Measurements from ENCODE around the gene MXRA8.
"Not testable (repeated sequence)": the region's sequence is repeated elsewhere in the genome, so short reads cannot be mapped to it uniquely, and the experiment has no call there.

DNA sequence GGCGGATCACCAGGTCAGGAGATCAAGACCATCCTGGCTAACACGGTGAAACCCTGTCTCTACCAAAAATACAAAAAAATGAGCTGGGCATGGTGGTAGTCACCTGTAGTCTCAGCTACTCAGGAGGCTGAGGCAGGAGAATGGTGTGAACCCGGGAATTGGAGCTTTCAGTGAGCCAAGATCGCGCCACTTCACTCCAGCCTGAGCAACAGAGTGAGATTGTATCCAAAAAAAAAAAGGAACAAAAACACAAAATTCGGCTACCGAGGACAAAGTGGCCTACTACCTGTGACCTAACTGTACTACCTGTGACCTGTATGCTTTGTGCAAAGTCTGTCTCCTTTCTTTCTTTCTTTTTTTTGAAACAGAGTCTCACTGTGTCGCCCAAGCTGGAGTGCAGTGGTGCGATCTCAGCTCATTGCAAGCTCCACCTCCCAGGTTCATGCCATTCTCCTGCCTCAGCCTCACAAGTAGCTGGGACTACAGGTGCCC, 44.6 kb upstream of the MXRA8 start:
- TF ChIP-seq POLR2A (IDR thresholded peaks at IDR 0.05), result not testable (repeated sequence)
- TF ChIP-seq, protein P1, sequence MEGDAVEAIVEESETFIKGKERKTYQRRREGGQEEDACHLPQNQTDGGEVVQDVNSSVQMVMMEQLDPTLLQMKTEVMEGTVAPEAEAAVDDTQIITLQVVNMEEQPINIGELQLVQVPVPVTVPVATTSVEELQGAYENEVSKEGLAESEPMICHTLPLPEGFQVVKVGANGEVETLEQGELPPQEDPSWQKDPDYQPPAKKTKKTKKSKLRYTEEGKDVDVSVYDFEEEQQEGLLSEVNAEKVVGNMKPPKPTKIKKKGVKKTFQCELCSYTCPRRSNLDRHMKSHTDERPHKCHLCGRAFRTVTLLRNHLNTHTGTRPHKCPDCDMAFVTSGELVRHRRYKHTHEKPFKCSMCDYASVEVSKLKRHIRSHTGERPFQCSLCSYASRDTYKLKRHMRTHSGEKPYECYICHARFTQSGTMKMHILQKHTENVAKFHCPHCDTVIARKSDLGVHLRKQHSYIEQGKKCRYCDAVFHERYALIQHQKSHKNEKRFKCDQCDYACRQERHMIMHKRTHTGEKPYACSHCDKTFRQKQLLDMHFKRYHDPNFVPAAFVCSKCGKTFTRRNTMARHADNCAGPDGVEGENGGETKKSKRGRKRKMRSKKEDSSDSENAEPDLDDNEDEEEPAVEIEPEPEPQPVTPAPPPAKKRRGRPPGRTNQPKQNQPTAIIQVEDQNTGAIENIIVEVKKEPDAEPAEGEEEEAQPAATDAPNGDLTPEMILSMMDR (IDR thresholded peaks at IDR 0.05), result not testable (repeated sequence)

Data from vagina (tissue), 2 donors.